ENCODE results near the gene ZNF598. TPM values are rescaled to one million over a fixed set of nuclear protein-coding genes. Genes with fewer than 3 reads are reported as not detected.

ZNF598 gene
- total RNA-seq, 1 donor from 2014 or later = 52.7 TPM

DNA sequence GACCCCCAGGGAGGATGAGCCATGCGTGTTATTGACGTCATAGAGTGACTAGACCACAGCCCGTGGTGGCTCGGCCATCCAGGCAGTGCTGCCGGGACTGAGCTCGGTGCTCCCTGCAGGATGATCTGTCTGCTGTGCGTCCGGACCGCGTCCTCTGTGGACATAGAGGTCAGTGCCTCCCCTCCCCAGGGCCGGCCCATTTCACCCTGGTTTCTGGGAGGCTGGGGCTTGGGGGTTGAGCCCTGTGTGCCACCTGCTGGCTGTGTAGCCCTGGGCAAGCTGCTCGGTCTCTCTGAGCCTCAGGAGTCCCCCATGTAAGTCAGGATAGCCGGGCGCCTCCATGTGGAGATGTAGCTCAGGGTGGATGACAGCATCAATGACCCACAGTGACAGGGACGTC is 46.5 kb upstream of the ZNF598 start:
- DNase-seq (ENCODE audit: low spot score in 2 of 2, unreplicated experiment in 2 of 2) = no peak
- TF ChIP-seq, protein P1, sequence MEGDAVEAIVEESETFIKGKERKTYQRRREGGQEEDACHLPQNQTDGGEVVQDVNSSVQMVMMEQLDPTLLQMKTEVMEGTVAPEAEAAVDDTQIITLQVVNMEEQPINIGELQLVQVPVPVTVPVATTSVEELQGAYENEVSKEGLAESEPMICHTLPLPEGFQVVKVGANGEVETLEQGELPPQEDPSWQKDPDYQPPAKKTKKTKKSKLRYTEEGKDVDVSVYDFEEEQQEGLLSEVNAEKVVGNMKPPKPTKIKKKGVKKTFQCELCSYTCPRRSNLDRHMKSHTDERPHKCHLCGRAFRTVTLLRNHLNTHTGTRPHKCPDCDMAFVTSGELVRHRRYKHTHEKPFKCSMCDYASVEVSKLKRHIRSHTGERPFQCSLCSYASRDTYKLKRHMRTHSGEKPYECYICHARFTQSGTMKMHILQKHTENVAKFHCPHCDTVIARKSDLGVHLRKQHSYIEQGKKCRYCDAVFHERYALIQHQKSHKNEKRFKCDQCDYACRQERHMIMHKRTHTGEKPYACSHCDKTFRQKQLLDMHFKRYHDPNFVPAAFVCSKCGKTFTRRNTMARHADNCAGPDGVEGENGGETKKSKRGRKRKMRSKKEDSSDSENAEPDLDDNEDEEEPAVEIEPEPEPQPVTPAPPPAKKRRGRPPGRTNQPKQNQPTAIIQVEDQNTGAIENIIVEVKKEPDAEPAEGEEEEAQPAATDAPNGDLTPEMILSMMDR (IDR thresholded peaks at IDR 0.05; ENCODE audit: unreplicated experiment) = no peak
- Mint-ChIP-seq H3K36me3 (peaks cover 10% of the 10 kb centered on the region), H3K27ac (no peak overlapping the region), H3K27me3 (ENCODE audit: low read depth) (no peaks in the 10 kb centered on the region), H3K4me3 (no peak overlapping the region), H3K9me3 (no peaks in the 10 kb centered on the region), H3K4me1 (no peaks in the 10 kb centered on the region)

DNA sequence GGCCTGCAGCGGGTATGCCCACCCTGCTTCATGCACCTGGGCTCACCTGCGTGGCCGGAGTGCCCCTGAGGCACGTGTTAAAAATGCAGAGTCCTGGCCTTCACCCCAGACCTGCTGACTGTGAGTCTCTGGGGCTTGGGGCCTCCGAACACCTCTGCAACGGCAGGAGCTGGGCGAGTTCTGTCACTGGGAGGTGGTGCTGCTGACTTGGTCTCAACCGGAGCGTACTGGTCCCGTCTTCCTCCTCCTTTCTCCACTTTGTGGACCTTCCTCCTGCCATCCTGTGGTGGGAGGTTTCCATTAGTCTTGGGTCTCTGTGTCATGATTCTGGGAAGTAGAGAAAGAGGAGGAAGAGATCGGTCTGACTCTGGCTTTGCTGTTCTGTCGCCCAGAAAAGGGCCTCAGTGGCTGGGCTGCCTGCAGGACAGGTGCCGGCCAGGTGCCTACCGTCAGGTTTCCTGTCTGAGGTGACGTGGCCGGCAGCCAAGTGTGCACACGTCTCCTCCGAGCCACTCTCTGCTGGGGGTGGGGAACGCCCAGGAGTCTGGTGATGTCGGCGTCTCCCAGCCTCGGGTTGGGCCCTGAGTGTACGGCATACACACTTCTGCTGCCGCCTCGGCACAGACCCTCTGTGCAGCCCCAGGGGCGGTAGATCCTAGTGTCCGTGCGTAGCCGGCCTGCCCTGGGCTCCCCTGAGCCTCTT is 45.1 kb upstream of the ZNF598 start:
- TF ChIP-seq, protein P1 (IDR thresholded peaks at IDR 0.05; ENCODE audit: unreplicated experiment) = no peak
- no peaks in the 10 kb centered on the region for H3K4me1 Mint-ChIP-seq
- H3K36me3 Mint-ChIP-seq = peaks cover 12% of the 10 kb centered on the region
- DNase-seq (ENCODE audit: low spot score in 2 of 2, unreplicated experiment in 2 of 2) = no peak
- no peak overlapping the region for H3K27ac Mint-ChIP-seq
- no peaks in the 10 kb centered on the region for H3K9me3 Mint-ChIP-seq
- H3K27me3 Mint-ChIP-seq (ENCODE audit: low read depth) = no peaks in the 10 kb centered on the region
- H3K4me3 Mint-ChIP-seq = no peak overlapping the region

DNA sequence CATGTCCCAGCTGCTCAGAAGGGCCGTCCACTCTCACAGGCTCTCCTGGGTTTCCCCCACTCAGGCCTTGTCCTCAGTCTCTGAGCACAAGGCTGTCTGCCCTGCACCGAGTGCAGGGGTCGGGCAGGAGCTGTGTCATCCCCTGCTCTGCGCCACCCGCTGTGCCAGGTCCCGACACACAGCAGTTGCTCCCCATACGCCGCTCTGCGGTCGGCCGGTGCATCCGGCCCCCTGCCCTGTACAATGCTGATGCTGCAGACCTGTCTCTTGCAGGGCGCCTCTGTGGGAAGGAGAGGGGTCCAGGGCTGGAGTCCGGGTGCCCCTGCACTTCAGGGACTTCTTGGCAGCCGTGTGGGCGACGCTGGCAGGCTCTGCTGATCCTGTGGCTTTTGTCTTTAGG is 44.3 kb upstream of the ZNF598 start:
- Mint-ChIP-seq H3K27ac (no peak overlapping the region), H3K4me3 (no peak overlapping the region), H3K4me1 (peaks cover 1% of the 10 kb centered on the region), H3K9me3 (no peaks in the 10 kb centered on the region), H3K36me3 (peaks cover 12% of the 10 kb centered on the region), H3K27me3 (ENCODE audit: low read depth) (no peaks in the 10 kb centered on the region)
- DNase-seq (ENCODE audit: low spot score in 2 of 2, unreplicated experiment in 2 of 2) = no peak
- TF ChIP-seq, protein P1 (IDR thresholded peaks at IDR 0.05; ENCODE audit: unreplicated experiment) = no peak

DNA sequence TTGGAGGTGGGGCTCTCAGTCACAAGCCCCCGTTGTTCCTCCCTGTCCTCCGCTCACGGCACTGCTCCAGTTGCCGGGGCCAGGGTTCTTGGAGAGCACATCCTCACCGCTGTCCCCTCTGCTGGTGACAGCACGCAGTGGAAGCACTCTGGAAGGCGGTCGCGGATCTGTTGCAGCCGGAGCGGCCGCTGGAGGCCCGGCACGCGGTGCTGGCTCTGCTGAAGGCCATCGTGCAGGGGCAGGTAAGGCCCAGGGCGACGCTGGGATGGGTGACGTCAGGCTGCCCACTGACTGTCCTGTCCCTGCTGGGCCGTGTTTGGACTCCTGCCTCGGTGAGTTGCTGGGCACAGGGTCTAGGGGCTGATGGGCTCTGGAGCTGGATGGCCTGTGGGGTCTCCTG is 43.6 kb upstream of the ZNF598 start:
- H3K9me3 Mint-ChIP-seq = no peaks in the 10 kb centered on the region
- H3K36me3 Mint-ChIP-seq = peaks cover 12% of the 10 kb centered on the region
- H3K27me3 Mint-ChIP-seq (ENCODE audit: low read depth) = no peaks in the 10 kb centered on the region
- no peak for DNase-seq (ENCODE audit: low spot score in 2 of 2, unreplicated experiment in 2 of 2)
- peaks cover 8% of the 10 kb centered on the region for H3K4me1 Mint-ChIP-seq
- no peak overlapping the region for H3K4me3 Mint-ChIP-seq
- TF ChIP-seq, protein P1 (IDR thresholded peaks at IDR 0.05; ENCODE audit: unreplicated experiment) = no peak
- no peak overlapping the region for H3K27ac Mint-ChIP-seq

DNA sequence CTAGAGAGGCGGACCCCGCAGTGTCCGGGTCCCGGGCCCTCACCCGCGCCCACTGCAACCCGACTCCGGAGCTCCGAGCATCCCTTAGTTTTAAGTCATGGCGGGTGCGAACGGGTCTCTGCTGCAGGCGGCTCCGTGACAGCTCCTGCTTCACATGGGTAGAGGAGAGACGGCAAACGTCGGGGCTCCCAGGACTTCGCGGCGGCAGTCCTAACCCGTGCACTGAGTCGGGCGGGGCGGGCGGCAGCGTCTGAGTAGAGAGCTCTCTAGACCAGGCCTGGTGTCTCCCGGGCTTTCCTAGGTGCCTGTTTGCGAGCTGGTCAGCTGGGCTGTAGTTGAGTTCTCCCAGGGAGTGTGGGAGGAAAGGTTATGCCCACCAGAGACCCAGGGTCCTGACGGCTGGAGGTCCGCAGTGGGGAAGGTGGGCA is 38.5 kb upstream of the ZNF598 start:
- Mint-ChIP-seq H3K4me3 (peak overlapping the region; percentile 89), H3K36me3 (peaks cover 7% of the 10 kb centered on the region), H3K27ac (peak overlapping the region; percentile 57), H3K9me3 (no peaks in the 10 kb centered on the region), H3K27me3 (ENCODE audit: low read depth) (no peaks in the 10 kb centered on the region), H3K4me1 (peaks cover 18% of the 10 kb centered on the region)
- TF ChIP-seq, protein P1 (IDR thresholded peaks at IDR 0.05; ENCODE audit: unreplicated experiment) = no peak
- no peak for DNase-seq (ENCODE audit: low spot score in 2 of 2, unreplicated experiment in 2 of 2)

All from mesothelial cell of epicardium (in vitro differentiated cells).